RPMI7951 (cell line): ENCODE results near the gene DEPDC1. TPM values are rescaled to one million over a fixed set of nuclear protein-coding genes. Genes with fewer than 3 reads are reported as not detected.
A peak's percentile ranks its signal among the peaks of the same experiment; 100 is the strongest.
"Not testable (repeated sequence)": the region's sequence is repeated elsewhere in the genome, so short reads cannot be mapped to it uniquely, and the experiment has no call there.

Experiments used
- DNase-seq: peaks from one replicate; pipeline ENCODE4 v3.0.0-alpha.2; 2012; ENCODE audit warnings: low read depth
- total RNA-seq: library from RNA; depleted of rRNA; stranded (reverse); fragments of >200 nt; shearing (Covaris generic); gene quantifications from 2 replicates; pipeline ENCODE4 v1.2.3, GENCODE V29; 2014

Gene DEPDC1
- total RNA-seq, 1 experiment from 2014 or later, result 117 TPM

DNA sequence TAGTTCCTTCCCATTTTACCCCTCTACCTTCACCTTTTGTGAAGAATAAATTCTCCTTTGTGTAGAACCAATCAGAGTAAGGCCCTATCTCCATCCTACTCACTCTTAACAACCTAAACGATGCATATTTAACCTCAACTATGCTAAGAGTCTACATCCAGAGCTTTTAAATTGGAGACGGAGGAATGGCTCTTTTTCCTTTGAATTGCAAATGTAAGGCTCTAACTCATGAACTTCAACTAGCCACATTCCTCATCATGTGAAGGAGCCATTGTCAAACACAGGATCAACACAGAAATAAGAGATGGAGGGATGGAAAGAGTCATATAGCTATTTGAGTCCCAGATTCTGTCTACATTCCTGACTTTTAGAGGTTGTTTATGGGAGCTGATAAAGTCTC is 18.2 kb downstream of the DEPDC1 start:
- no peak for DNase-seq

DNA sequence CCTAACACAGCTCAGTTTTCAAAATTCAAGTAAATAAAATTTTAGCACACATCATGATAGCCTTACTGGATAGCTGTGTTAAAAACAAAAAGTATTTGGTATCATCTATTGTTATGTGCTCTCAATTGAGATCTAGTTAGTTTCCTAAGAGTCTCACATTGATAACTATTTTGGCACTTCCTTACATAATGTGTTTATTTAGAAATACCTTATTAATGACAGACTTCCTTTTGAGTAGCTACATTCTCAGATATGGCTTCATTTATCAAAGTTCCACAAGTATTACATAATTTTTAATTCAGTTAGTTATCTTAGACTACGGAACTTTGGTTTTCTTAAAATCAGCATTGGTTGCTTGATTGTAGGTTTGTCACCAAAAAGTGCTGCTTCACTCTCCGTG is 20.3 kb downstream of the DEPDC1 start:
- DNase-seq, result not testable (repeated sequence)

DNA sequence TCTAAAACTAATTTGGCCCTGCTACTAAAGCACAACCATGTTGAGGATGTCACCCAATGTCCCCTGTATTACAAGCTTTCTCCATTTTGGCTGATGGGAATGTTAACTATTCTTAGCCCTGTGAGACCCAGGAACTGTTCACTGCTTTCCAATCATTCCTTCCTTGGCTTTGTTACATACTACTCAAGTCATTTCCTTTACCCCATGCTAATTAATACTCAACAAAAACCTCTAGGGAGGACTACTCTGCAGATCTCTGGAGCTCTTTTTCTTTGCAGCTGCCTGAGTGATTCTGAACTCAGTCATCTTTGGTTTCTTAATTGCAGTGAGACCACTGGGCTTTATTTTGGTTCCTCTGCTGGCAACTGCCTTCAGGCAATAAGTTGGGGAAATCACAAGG is 23.8 kb downstream of the DEPDC1 start:
- no peak for DNase-seq

DNA sequence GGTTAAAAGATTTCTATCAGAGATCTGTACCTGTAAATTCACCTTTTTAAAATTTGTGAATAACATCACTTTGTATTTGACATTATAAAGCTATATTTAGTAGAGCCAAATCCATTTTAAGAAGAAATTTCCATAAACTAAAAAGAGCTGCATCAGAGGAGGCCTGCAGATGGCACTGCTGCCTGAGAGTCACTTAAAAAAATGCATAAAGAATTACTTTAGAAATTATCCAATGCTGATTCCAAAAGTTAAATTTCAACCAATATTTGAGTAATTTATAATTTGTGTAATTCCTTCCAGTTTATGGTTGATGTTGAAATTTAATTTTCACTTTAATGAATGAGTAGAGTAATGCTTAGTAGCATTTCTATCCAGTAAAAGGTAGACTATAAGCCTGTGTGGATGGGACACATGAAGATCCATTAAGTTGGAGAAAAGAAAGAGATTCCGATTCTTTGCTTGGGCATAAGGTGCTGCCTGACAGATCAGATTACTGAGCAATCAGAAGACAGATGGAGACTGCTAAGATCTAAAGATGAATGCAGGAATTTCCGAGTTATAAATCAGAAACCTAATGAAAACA is 26.4 kb downstream of the DEPDC1 start:
- DNase-seq, result peak; percentile 10

DNA sequence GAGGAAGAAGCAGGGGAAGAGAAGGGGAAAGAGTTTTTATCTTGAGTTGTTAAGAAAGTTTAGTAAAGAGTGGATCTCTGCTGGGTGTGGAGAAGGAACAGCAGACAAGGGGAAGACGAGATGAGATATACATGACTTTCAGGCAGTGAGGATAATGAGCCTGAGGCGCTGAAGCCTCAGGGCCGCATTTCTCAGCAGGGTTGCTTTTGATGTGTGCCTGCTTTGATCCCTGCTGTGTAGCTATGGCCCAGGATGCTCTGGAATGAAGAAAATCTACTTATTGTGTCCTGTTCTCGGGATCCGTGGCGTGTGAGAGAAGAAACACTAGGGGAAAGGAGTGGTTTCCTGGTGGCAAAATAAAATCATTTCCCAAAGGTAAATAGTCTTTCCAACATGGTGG is 32.0 kb downstream of the DEPDC1 start:
- DNase-seq, result no peak

DNA sequence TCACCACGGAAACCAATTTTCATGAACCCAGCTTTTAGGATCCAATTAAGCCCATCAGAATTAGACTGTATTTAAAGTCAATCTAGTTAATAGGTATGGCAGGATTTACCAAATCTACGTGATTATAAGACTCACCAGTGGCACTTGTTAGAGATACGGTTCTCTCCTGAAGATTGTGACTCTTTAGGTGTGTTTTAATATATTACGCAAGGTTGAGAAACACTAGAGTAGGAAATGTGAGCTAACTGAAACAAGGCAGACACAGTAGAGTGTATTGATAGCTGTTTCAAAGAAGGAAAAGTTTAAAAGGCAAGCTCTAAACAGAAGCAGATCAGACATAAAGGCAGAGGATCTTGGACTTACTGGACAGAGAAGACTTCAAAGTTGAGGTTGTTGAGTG is 35.9 kb downstream of the DEPDC1 start:
- DNase-seq, result no peak

DNA sequence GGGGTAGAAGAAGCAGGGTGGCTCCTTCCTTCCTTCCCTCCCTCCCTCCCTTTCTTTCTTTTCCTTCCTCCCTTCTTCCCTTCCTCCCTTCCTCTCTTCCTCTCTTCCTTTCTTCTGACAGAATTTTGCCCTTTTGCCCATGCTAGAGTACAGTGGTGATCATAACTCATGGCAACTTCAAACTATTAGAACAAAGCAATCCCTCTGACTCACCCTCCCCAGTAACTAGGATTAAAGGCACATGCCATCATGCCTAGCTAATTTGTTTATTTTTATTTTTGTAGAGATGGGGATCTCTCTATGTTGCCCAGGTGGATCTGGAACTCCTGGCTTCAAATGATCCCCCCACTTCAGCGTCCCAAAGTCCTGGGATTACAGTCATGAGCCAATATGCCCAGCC is 37.1 kb downstream of the DEPDC1 start:
- DNase-seq, result peak; percentile 13

DNA sequence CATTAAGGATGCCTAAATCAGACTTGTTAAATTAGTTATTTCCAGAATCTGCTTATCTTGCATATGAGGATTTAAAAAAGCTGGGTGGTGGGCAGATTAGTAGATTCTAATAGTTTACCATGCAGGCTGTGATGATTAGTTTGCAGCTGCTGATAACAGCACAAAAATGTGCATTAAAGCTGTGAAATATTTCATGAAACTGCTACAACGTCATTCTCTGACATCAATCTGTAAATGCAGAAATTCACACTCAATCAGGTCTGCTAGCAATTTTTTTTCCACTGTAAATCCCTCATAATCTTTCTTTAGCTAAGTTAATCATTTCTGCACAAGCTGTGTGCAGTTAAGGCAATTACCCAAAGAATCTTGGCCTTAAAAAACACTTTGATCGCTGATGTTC is 37.8 kb downstream of the DEPDC1 start:
- DNase-seq, result no peak

DNA sequence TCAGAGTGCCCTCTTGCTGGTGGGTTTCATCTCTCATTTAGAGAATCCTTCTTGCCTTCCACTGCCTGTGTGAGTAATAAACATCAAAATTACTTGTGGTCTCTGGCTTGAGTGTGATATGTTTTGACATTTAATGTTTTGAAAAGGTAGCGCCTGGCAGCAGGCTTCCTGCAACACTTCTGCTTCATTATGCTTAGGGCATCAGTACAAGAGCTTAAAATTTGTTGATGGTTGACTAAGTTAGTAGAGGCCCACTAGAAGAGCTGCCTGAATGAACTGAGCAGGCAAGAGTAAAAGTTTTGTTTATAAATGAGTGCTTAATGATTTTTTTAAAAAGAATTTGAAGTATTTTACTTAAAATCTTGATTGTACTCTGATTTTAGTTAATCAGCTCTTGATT is 40.7 kb downstream of the DEPDC1 start:
- DNase-seq, result no peak

DNA sequence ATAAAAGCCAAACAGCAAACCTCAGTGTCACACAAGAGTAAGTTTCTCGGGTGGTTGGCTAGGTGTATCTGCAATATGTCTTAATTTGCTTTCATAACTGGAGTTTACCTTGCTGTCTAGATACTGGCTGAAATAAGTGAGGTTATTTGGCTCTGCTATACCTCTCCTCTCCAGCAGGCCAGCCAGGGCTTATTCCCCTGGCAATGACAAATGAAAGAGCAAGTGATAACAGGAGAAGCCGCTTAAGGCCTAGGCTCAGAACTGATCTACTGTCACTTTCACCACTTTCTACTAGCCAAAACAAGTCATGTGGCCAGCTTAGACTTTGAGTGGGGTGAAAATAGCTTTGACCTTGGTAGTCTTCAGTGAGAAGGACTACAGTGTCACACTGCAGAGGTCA is 42.3 kb downstream of the DEPDC1 start:
- DNase-seq, result no peak

DNA sequence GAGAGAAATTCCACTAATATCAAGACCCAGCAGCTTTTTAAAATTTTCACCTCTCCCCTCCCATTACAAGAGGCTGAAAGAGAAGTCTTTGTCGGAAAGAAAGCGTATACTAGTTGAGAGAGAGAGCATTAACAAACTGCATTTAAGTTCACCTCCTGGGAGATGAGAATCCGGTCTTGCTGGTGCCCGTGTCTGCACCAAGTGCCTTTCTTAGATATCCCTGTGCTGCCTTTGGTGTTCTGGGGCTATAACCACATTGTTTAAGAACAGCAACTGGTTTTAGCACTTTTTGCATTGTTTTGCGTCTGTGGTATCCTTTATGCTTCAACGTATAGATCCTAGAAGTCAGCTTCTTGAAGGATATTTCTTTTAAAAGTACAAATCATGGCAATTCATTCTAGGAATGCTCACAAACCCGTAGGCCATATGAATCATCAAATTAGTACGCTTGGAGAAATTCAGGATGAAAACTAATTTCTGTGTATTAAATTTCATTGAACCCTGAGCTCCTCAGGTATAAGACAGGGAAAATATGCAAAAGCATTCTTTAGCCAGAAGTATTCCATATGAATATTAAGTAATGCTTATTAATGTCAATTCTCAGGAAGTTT is 43.7 kb downstream of the DEPDC1 start:
- peak; percentile 64 for DNase-seq

DNA sequence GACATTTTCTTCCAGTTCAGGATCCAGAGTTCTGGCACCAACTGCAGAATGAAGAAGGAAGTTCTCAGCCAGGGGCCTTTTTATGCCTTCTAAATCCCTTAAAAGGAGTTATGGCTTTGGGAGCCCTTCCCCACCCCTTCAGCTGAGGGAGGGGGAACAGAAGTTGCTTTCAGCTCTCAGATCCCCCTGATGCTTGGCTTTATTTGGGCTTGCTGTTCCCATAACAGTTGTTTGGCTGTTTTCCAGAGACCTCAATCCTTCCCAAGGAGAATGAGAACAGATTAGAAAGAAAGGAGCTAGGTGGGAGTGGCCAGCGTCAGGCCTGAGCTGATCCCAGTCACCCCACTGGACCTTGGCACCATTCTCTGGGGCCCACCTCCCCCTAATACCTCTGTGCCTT is 47.0 kb downstream of the DEPDC1 start, which contains the start of gene RPE65:
RPE65 (minus strand) TSS at position 54 of the 400 bp plus-strand sequence; CDS start at position 5, 49 bp downstream.
- DNase-seq, result peak; percentile 58

DNA sequence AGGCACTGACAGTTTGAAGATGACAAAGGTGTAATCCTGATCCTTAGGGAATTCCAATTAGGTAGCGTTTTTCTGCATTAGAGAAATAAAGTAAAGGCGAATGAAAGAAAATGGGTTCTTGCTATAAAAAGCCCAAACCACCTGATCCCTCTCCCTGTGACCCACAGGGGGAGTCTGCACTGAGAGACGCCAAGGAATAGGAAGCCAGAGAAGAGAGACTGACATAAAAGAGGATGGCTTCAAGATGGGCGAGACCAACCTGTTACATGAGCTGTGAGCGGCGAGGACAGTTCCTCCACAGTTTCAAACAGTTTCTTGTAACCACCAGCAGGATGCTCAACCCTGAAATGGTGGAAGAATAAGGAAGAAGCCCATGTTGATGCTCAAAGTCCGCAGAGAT is 48.5 kb downstream of the DEPDC1 start:
- DNase-seq, result no peak

DNA sequence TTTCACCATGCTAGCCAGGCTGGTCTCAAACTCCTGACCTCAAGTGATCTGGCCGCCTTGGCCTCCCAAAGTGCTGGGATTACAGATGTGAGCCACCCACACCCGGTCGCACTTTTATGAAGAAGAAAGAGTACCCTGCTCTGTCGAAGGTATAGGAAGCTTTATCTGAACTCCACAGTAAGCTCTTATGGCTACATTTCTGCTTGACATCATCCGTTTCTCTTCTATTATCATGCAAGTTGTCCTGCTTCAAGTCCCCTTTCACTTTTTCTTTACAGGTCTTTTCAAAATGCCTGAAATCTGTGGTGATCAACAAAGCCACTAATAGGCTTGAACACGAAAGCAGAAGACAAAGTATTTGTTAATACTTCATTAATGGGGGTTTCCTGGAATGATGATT is 51.2 kb downstream of the DEPDC1 start:
- no peak for DNase-seq

DNA sequence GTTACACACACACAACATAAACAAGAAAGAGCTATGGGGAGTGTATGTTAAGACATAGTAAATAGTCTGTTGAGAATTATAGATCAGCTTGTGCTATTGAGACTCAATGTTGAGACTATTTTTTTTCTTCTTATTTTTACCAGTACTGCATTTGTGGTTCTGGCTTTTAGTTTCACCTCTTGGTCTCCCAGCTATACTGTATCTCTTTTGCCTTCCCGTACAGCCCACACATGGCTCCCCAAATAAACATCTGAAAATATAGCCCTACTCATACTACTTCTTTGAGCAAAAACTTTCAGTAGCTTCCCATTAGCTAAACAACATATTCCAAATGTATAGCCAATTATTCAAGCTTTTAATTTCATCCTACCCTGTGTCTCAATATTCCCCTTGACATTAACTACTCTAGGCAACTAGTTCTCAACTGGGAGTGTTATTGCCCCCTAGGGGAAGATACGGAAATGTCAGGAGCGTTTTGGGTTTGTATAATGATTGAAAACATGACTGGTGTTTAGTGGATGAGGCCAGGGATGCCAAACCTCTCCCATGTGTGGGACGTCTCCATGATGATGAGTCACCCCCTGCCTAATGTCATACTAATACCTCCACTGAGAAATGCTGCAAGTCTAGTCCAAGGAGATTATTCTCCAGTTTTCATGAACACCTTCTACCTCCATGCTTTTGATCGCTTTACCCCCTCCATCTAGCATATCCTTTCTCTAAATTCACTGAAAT is 53.9 kb downstream of the DEPDC1 start:
- peak; percentile 80 for DNase-seq

DNA sequence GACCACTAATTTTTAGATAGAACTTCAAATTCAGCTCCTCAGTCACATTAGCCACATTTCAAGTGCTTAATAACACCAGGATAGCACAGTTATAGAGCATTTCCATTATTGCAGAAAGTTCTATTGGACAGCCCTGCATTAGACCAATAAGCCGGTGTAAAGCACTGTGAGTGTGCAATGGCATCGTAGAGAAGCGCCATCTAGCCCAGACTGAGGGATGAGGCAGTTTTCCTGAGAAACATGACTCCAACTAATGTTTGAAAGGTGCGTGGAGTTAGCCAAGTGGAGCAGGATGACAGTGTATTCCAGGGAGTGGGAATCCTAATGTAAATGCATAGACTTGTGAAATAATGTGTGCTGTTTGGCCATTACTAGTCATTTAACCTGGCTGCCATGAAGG is 54.9 kb downstream of the DEPDC1 start:
- DNase-seq, result no peak

DNA sequence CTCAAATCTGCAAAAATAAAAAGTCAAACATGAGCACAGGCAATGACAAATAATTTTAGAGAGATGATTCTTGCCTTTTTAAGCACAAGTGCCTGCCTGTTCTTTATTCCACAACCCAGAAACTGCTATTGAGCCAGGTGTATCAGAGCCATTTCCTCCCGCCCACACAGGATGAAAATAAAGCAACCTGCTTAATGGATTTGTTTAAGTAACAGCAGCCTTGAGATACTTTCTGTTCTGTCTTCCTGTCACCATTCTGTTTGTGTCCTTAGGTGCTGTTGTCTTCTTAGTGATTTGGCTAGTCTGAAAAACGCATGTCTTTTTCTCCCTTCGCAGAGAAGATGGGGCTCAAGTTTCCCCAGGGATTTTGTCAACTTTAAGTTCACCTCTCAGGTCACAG is 58.6 kb downstream of the DEPDC1 start:
- no peak for DNase-seq

DNA sequence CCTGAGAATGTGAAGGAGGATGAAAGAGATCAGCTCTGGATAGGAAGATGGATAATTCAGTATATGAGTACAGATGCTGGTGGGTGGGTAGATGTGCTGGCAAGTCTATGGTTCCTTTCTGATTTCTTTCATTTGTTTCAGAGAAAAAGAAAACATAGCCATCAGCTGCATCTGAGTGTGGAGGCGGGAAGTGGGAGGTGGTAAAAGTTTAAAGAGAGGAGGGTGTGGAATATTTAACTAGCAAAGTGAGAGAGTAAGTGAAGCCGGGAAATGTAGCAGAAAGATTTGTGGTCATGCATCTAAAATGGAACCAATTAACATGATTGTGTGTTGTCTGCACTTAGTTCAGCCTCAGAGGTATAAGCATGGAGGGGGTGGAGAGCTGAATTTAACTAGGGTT is 63.5 kb downstream of the DEPDC1 start:
- DNase-seq, result no peak

DNA sequence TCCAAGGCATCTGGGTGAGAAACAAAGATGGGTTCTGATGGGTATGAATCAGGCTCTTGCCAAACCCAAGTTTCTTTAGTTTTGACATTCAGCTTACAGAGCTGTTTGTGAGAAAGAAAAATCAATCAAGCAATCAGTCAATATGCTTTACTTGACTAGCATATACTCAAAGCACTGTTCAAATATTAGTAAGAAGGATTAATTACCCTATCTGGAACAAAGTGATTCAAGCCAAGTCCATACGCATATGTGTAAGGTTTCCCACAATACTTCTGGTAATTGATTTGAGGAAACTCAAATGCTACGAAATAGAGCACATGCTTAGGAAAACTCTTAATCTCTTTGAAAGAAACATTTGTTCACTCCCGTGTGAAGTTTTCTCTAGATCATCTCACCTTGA is 65.8 kb downstream of the DEPDC1 start:
- no peak for DNase-seq

DNA sequence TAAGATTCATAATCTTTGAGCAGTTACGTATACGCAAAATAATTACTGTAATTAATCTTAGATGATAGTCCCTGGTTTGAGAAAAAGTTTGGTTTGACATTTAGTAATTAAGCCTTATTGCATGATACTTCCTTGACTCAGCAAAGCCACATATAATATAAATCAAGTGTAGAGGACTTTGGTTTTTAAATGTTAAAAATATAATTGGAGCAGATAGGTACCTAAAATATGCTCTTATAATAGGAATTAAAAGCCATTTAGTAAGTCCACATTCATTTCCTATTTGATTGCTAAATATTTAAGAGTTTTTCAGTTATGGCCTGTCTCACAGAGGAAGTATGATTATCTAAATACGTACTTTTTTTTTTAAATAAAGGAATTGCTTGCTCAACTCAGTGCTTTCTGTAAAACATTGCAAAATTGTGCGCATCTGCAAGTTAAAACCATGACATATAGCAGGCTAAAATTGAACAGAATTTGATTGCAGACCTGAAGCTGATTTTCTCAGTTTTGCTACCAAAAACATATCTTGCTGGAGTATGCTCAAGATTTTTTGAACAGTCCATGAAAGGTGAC is 67.6 kb downstream of the DEPDC1 start:
- DNase-seq, result no peak

DNA sequence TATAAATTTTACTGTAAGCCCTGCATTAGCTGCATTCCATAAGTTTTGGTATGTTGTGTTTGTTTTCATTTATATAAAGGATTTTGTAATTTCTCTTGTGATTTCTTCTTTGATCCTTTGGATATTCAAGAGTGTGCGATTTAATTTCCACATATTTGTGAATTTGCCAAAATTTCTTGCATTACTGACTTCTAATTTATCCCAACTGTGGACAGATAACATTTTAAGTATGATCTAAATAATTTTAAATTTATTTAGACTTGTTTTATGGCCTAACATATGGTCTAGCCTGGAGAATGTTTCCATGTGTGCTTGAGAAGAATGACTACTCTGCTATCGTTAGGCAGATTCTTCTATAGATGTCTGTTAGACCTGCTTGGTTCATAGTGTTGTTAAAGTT is 70.3 kb downstream of the DEPDC1 start:
- no peak for DNase-seq
